Stimulated activated naive CD8-positive, alpha-beta T cell treated with anti-CD3 and anti-CD28 coated beads, Interleukin-15, Interleukin-2, amounts not matched to agents 100 U/mL and 50 U/mL, for 24 hours (primary cell): ENCODE data around the gene RESP18.

Experiments used
- ATAC-seq: fragments of 150-1000 bp; cut with Tn5 transposase; one replicate; pipeline ENCODE4 v1.10.0; 2021
- DNase-seq: peaks from one replicate; pipeline ENCODE4 v3.0.0; 2021

The RESP18 gene

DNA sequence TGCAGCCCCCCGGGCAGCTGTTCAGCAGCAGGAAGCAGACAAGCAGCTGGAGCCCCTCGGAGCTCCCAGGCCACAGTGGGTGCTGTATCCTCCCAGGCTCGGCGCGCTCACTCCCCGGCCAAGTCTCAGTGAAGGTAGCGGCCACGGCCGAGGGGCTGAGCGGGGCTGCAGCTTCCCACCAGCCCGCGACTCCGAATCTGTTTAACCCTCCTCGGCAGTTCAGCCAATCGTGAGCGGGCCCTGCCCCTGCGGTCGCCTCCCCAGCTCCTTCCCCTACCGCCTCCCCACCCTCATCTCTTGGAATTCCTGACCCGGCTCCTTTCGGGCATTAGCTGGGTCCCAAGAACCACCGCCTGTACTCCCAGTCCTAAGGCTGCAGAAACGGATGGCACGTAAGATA, at the start of gene RESP18:
Gene RESP18, minus strand, starts transcription at position 203 of the 400 bp plus-strand sequence.
- DNase-seq (no peak), ATAC-seq (no peak)

GRCh38 chr2:219381448-219381847, 48.9 kb upstream of the RESP18 start:
- DNase-seq (no peak), ATAC-seq (no peak)

GRCh38 chr2:219380926-219381325, 48.4 kb upstream of the RESP18 start:
- no peak for ATAC-seq
- DNase-seq = no peak

DNA sequence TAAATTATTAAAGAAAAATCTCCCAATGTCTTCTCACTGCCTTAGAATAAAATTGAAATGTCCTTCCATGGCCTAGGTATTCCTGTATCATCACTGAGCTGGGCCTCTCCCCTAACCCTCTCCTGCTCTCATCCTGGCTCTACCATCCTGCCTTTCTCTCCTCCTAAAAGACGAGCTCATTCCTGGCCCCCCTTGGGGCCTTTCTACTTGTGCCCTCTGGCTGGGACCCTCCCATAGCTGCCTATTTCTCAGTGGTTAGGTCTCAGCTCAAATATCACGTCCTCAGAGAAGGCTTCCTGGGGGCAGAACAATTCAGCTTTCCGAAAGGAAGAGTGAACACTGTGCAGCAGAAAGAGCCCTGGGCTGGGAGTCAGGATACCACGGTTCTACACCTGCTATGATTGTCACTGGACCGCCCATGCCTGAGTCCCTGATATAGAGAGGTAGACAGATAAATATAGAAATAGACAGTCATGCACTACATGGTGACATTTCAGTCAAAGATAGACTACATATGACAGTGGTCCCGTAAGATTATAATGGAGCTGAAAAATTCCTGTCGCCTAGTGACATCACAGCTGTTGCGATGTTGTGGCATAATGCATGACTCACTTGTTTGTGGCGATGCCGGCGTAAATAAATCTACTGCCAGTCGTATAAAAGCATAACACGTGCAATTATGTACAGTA, 45.8 kb upstream of the RESP18 start:
- no peak for ATAC-seq
- DNase-seq = no peak

DNA sequence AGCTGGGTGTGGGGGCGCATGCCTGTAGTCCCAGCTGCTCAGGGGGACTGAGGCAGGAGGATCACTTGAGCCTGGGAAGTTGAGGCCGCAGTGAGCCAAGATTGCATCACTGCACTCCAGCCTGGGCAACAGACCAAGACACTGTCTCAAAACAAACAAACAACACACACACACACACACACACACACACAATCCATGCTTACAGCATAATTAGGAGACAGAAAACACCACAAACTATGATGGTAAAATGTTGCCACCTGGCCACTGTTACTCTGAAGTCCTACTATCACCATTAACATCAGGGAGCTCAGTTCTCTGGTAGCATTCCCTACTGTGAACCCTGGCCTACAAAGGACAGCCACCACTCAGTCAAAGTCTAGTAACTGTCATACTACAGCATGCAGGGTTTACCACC, 36.9 kb upstream of the RESP18 start:
- ATAC-seq (no peak), DNase-seq (no peak)

DNA sequence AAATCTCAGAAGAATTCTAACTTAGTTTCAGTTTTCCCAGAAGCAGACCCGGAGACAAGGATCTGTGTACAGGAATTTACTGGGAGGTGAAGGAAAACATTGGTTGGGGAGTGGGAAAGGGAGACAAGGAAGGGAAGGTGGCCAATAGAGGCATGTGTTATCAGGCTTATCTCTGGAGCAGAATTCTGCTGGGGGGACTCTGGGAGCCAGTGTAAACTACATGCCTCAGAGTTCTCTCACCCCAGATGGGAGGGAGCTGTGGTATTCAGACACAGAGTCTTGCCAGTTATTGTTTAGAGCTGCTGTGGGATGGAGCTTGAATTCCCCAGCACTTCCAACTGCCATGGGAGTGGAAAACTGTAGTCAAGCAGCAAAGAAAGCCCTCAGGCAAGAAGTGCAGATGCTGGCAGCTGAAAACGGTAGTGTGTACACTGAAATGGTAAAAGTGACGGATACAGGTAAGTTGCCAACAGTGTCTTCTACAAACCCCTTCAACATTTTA, 36.2 kb upstream of the RESP18 start:
- DNase-seq (no peak), ATAC-seq (no peak)

GRCh38 chr2:219362524-219363164, 30.1 kb upstream of the RESP18 start:
- DNase-seq = no peak
- ATAC-seq = peak; percentile 74

GRCh38 chr2:219362072-219362471, 29.5 kb upstream of the RESP18 start:
- no peak for ATAC-seq
- DNase-seq = no peak

DNA sequence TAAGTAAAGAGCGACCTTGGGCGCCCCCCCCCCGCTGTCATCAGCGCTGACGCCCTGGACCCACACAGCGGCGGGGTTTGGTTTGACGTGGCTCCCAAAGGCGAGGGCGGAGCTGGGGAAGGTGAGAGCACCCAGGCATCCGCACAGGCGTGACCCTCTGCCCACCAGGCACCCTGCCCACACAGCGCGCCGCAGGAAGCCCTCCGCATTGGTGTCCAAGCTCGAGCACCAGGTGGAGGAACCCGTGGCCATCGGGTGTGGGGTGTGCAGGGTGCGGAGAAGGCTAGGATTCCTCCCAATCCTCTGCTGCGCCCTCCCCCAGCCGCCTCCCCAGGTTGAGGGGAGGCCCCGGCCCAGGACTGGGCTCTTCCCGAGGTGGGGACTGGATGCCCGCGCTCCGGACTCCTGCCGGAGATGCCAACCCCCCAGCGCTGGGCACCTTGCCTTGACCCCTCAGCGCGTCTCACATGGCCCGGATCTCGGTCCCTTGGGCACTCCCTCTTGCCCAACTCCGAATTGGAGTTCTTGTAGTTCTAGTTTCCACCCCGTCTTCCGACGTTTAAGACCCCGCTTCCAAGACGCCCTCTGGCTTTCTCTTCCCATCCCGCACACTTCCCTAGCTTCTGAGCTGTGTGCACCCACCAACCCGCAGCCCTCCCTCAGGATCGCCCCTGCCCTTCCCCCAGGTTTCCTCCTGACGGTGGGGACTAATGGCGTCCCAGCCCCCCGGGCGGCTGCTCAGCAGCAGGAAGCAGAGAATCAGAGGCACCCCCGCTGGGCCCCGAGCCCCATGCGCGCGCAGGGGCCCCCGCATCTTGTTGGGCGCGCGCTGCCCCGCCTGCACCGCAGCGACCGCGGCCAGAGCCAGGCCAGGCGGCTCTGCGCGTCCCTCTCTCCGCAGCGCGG, 25.9 kb upstream of the RESP18 start:
- DNase-seq (peak; percentile 29), ATAC-seq (peak; percentile 76)

DNA sequence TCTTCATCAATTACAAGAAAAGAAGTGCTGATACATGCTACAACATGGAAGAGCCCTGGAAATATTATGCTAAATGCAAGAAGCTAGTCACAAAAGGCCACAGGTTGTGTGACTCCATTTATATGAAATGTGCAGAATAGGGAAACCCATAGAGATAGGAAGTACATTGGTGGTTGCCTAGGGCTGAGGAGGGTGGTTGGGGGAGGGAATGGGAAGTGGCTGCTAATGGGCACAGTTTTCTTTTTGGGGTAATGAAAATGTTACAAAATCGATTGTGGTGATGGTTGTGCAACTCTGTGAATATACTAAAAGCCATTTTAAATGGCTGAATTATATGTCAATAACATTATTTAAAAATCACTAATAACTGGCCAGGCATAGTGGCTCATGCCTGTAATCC, 24.3 kb upstream of the RESP18 start:
- no peak for ATAC-seq
- no peak for DNase-seq

- no peak for DNase-seq
- no peak for ATAC-seq
Observed at GRCh38 chr2:219354582-219354981, 22.0 kb upstream of the RESP18 start.

GRCh38 chr2:219353129-219353528, 20.6 kb upstream of the RESP18 start:
- DNase-seq (no peak), ATAC-seq (no peak)

DNA sequence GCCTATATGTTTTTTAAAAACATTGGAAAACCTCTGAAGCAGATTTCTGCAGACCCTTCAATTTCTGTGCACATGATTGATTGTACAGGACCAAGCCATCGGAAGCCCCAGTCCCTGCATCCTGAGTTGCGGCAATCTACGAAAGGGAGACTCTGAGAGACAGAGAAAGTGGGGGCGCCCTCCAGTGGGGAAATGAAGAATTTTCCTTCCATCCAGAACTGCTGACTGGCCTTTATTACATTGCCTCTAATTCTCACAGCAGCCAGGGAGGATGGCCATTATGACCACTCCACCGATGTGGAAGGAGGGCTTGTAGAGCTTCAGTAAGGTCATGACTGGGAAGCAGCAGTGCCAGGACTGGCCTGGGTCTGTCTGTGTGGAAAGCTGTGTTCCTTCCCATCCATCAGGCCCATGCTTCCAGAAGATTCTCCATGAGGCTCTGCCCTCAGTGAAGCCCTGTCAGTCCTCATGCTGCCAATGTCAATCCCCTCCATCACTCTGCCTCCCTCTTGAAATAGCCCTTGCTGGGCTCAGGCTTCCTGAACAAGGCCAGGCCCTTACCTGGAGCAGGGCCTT, 20.0 kb upstream of the RESP18 start:
- ATAC-seq (peak; percentile 63), DNase-seq (peak; percentile 81)

DNA sequence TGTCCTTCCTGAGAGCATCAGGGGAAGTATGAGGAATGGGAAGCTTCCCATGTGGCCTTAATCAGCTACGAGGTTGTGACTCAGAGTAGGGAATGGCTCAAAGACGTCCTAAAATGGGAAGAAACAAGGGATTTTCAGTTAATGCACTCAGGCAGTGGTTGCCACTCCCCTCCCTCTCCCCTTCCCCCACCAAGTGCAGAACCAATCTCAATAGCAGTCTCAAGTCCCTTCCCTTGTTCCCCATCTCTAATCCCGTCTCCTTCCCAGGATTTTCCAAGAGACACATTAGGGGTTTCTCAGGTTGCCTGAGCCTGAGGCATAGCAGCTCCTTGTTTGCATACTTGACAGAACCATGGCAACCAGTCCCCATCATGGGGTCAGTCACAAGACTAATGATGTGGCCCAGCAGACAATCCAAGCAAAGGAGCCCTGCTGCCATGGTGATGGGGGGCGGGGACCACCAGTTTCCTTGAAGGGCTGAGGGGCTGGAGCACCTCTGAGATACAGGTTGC, 18.2 kb upstream of the RESP18 start:
- ATAC-seq (no peak), DNase-seq (no peak)

DNA sequence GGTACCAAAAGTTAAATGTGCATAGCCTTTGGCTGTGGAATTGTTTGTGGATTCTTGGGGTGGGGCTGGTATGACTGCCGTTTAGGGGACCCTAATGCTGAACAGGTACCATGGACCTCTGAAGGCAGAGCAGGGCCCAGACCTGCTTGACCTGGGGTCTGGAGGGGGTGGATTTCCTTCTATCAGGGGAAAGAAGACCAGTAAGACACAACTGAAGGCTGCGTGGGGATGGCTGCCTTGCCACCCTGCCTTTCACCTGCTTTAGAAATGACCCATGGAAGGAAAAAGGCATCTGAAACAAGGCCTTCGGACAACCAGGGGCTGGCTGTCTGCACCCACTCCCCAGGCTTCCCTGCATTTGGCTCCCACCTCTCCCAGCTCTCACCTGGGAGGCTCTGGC, 17.7 kb upstream of the RESP18 start:
- DNase-seq (no peak), ATAC-seq (no peak)

DNA sequence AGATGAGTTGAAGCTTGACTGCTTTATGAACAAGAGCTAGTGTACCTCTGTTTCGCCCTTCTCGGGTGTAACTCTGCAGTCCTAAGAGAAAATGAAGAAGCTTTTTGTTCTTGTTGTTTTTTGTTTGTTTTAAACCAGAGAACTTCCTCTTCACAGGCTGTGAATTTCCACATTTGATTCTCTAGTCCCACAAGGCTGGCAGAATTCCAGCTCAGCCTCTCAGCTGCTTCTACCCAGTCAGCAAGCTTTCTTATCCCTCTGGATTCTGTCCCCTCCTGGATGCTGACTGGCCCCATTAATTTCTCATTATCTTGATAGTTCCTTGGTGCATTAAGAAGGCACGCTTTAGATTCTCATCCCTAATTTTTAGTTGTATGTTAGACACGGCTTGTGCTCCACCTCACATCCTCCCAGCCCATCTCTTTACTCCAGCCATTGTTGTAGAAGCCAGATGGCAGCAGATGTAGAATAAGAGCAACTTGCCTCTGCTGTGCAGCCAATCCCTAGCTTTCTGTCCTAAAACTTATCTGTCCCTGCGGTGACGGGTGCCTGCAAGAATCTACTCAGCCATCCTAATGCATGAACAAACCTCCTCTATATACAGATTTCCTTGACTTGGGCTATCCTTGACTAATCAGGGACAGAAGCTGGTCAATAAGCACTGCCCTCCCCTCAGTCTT, 12.3 kb upstream of the RESP18 start:
- DNase-seq (no peak), ATAC-seq (no peak)

DNA sequence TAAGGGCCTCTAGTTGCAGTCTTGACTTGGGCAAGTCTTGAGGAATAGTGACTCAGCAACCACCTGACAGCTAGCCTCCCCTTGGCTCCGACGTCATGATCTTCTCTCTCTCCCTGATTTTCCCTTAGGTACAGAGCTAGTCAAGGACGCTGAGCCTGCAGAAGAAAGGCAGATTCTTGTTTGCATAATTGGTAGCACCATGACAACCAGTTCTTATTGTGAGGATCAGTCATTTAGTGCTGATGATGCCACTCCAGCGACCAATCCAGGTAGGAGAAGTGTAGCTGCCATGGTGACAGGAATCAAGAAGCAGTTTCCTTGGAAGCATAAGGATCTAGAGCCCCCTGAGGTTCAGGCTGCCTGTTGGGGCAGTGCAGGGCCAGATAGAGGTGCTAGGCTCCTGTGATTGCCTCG, 2.8 kb upstream of the RESP18 start:
- no peak for DNase-seq
- ATAC-seq = no peak

DNA sequence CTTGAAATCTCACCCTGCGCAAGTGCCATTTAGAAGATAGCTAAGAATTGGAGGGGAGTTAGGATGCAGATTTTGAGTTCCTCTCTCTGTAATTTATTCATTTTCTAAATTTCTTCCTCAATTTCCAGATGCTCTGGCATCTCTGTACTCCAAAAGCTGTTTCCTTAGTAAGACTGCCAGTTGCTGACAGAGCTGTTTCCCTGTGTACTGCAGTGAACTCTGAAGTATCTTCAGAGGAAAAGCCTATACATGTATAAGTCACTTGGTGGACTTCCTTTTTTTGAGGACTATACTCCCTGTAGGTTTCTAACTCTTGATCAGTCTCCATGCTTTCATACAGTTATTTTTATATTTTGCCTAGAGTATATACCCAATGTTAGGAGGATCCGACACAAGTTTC, 1.5 kb upstream of the RESP18 start:
- ATAC-seq = no peak

GRCh38 chr2:219331560-219332213, 857 bp downstream of the RESP18 start:
- peak; percentile 49 for DNase-seq
- ATAC-seq = no peak

More for the DNA sequence above, 1.5 kb upstream of the RESP18 start:
- no peak for DNase-seq

GRCh38 chr2:219327719-219328118, 4.8 kb downstream of the RESP18 start:
- no peak for ATAC-seq
- DNase-seq = no peak
